B cell (primary cell): ENCODE data around the gene BCAR3. TPM values are rescaled to one million over a fixed set of nuclear protein-coding genes. Genes with fewer than 3 reads are reported as not detected.

Experiments
- ATAC-seq: fragments of 200-7000 bp; cut with Tn5 transposase; one replicate; pipeline ENCODE4 v1.10.0; 2021; ENCODE audit warnings: low read depth, mild to moderate bottlenecking, moderate number of reproducible peaks, moderate library complexity
- CTCF ChIA-PET: fragments of 350-600 bp; sonication (Branson Sonifier 250); formaldehyde crosslinking; loops from one replicate; lab custom pipeline; 2021; ENCODE audit warnings: antibody characterized with exemption, inconsistent platforms; lab: Charles Lee
- POLR2A ChIA-PET: fragments of 350-600 bp; sonication (Branson Sonifier 250); formaldehyde crosslinking; loops from one replicate; lab custom pipeline; 2021; ENCODE audit warnings: antibody characterized with exemption; lab: Charles Lee
- DNase-seq: peaks from one replicate; pipeline ENCODE4 v3.0.0; 2013
- H2AFZ ChIP-seq: 2 replicates; pipeline ENCODE4 v1.6.1; 2012; ENCODE audit warnings: mild to moderate bottlenecking, low read depth, low read length; ENCODE audit not compliant: insufficient read depth, poor library complexity, severe bottlenecking
- H3K27ac ChIP-seq, 2 donors: 1 replicate in 1 of 2; 2 replicates in 1 of 2; pipeline ENCODE4 v1.5.1; 2012 to 2013; ENCODE audit warnings: low read length in 2 of 2, mild to moderate bottlenecking in 2 of 2, moderate library complexity in 1 of 2
- H3K27me3 ChIP-seq, 4 experiments: fragments of 200-600 bp in 1 of 4; sonication (generic) in 1 of 4; replicated peaks in 1 of 4; 1 replicate in 2 of 4; 2 replicates in 2 of 4; pipeline versions ENCODE4 v1.6.1 to v1.7.0; 2013 to 2016; ENCODE audit warnings: low read length in 3 of 4, mild to moderate bottlenecking in 2 of 4, mixed read lengths in 1 of 4, moderate library complexity in 1 of 4; ENCODE audit not compliant: insufficient read depth in 4 of 4, control insufficient read depth in 3 of 4; ENCODE audit errors: control extremely low read depth in 1 of 4
- H3K36me3 ChIP-seq, 2 experiments: replicated peaks in 1 of 2; 1 replicate in 1 of 2; 2 replicates in 1 of 2; pipeline versions ENCODE4 v1.6.1 to v1.7.1; 2013; ENCODE audit warnings: low read length in 1 of 2; ENCODE audit not compliant: insufficient read depth in 2 of 2, control insufficient read depth in 1 of 2; ENCODE audit errors: control extremely low read depth in 1 of 2, extremely low read depth in 1 of 2
- H3K4me1 ChIP-seq, 2 donors: fragments of 200-600 bp in 1 of 2; sonication (generic) in 1 of 2; 1 replicate in 1 of 2; 2 replicates in 1 of 2; pipeline versions ENCODE4 v1.5.1 to v1.6.1; 2013 to 2017; ENCODE audit warnings: low read length in 2 of 2; ENCODE audit not compliant: control insufficient read depth in 2 of 2, insufficient read depth in 2 of 2
- H3K4me2 ChIP-seq: replicated peaks from 2 replicates; pipeline ENCODE3; 2012; ENCODE audit warnings: mild to moderate bottlenecking, low read depth, low read length; ENCODE audit not compliant: poor library complexity, severe bottlenecking
- H3K4me3 ChIP-seq, 5 experiments: fragments of 200-600 bp in 1 of 5; sonication (generic) in 1 of 5; 1 replicate in 3 of 5; 2 replicates in 2 of 5; pipeline versions ENCODE4 v1.5.1 to v1.7.0; 2011 to 2016; ENCODE audit warnings: low read length in 4 of 5, mild to moderate bottlenecking in 4 of 5, low read depth in 2 of 5, control low read depth in 1 of 5, moderate library complexity in 1 of 5; ENCODE audit not compliant: insufficient read depth in 1 of 5; ENCODE audit errors: control extremely low read depth in 1 of 5, extremely low read depth in 1 of 5
- H3K79me2 ChIP-seq: fragments of 200-600 bp; sonication (generic); one replicate; pipeline ENCODE4 v1.6.0; 2016; ENCODE audit warnings: low read length; ENCODE audit not compliant: control insufficient read depth, insufficient read depth
- H3K9ac ChIP-seq: fragments of 200-600 bp; sonication (generic); 2 replicates; pipeline ENCODE4 v1.6.1; 2017; ENCODE audit warnings: mild to moderate bottlenecking, low read length, moderate library complexity
- H3K9me3 ChIP-seq, 3 donors: one replicate each; pipeline versions ENCODE4 v1.6.1 to v1.7.1; 2013; ENCODE audit warnings: low read length in 2 of 3; ENCODE audit not compliant: control insufficient read depth in 2 of 3, insufficient read depth in 1 of 3; ENCODE audit errors: control extremely low read depth in 1 of 3
- H4K20me1 ChIP-seq: 2 replicates; pipeline ENCODE4 v1.6.0; 2012; ENCODE audit warnings: mild to moderate bottlenecking, low read length; ENCODE audit not compliant: insufficient read depth, control insufficient read depth, poor library complexity, severe bottlenecking
- H3K27ac Mint-ChIP-seq: one replicate; pipeline ENCODE4 v1.8.0; 2021; ENCODE audit warnings: mixed read lengths
- H3K27me3 Mint-ChIP-seq: one replicate; pipeline ENCODE4 v1.8.0; 2021; ENCODE audit warnings: mixed read lengths
- H3K4me1 Mint-ChIP-seq: one replicate; pipeline ENCODE4 v1.8.0; 2021; ENCODE audit warnings: mixed read lengths
- H3K4me3 Mint-ChIP-seq: one replicate; pipeline ENCODE4 v1.8.0; 2021; ENCODE audit warnings: mixed read lengths
- H3K9me3 Mint-ChIP-seq: one replicate; pipeline ENCODE4 v1.8.0; 2022; ENCODE audit warnings: mixed read lengths; ENCODE audit not compliant: insufficient read depth
- CTCF ChIP-seq: fragments of 200-600 bp; IDR thresholded peaks from one replicate; pipeline ENCODE4 v1.8.0; 2022; ENCODE audit warnings: antibody characterized with exemption, mild to moderate bottlenecking
- EZH2 ChIP-seq: IDR thresholded peaks from 2 replicates; pipeline ENCODE4 v1.6.1; 2012; ENCODE audit warnings: borderline replicate concordance, low read depth, mild to moderate bottlenecking, moderate library complexity, low read length; ENCODE audit not compliant: insufficient read depth, poor library complexity, severe bottlenecking
- WGBS: methylation state at CpG from one replicate; pipeline ENCODE4 v1.1.5; 2013; ENCODE audit warnings: missing lambda C conversion rate; ENCODE audit not compliant: insufficient coverage; 5-methylcytosine and 5-hydroxymethylcytosine counted together
- intact Hi-C: fragments of 100-400 bp; cut with micrococcal nuclease; formaldehyde crosslinking; loops from one replicate; pipeline ENCODE4 v1.10.0; 2022
- polyA minus RNA-seq: library from RNA; depleted of rRNA, polyadenylated mRNA; stranded (reverse); fragments of >200 nt; gene quantifications from 2 replicates; pipeline ENCODE4 v1.2.3, GENCODE V29; 2012
- polyA plus RNA-seq: library from polyadenylated mRNA; depleted of rRNA; stranded (reverse); fragments of >200 nt; gene quantifications from 2 replicates; pipeline ENCODE4 v1.2.3, GENCODE V29; 2012
- total RNA-seq, 2 donors: library from RNA; stranded (reverse); fragments of 120-200 nt in 1 of 2; gene quantifications; 1 replicate in 1 of 2; 2 replicates in 1 of 2; pipeline versions ENCODE4 v1.2.3 to v1.2.4, GENCODE V29; 2013 to 2022

Gene BCAR3
- total RNA-seq (10.6 and 13.0 TPM in 2 replicates), polyA plus RNA-seq (3.0 and 6.7 TPM in 2 replicates), polyA minus RNA-seq (6.8 and 10.7 TPM in 2 replicates)
- 5.2 TPM for total RNA-seq (2013)

- WGBS = under 1% methylated on average over 105 of the region's 105 CpGs
Measured at GRCh38 chr1:93681101-93681988, at the start of gene BCAR3. Gene BCAR3 (minus strand): TSS chr1:93681837. CDS start chr1:93674930, 6,907 bp downstream.

More at GRCh38 chr1:93681101-93681988, at the start of gene BCAR3:
- H3K27me3 ChIP-seq = no peaks in the 10 kb centered on the region
- Mint-ChIP-seq H3K4me1 (peaks cover 69% of the 10 kb centered on the region), H3K9me3 (no peaks in the 10 kb centered on the region), H3K27me3 (no peaks in the 10 kb centered on the region), H3K27ac (peak within 1 kb of the TSS; percentile 98), H3K4me3 (peak within 1 kb of the TSS; percentile 100)
- intact Hi-C loops = loop anchor here (1.0 to 5.0 kb wide), 5 partner anchors 12 to 234 kb away; partner anchors contain the start of gene FNBP1L
- H3K9me3 ChIP-seq = no peaks in the 10 kb centered on the region
- TF ChIP-seq EZH2 (no peak), CTCF (peak; percentile 10)
- peak within 1 kb of the TSS; percentile 72 for H3K9ac ChIP-seq
- ATAC-seq (peak; percentile 73), DNase-seq (peak; percentile 83)
- ChIA-PET POLR2A (interaction anchor here (0.5 to 1.0 kb wide), 6 partner anchors 12 to 72 kb away, joined by 3 to 5 read pairs (median 4); no protein-coding TSS in a partner anchor), CTCF (interaction anchor here (0.6 to 5.4 kb wide), 24 partner anchors 9 to 163 kb away, joined by 3 to 43 read pairs (median 7); no protein-coding TSS in a partner anchor)
- H2AFZ ChIP-seq = peak within 1 kb of the TSS; percentile 87
- H3K4me2 ChIP-seq = peak within 1 kb of the TSS; percentile 87
- H4K20me1 ChIP-seq = no peaks in the 10 kb centered on the region
- H3K36me3 ChIP-seq = peaks cover 4 to 5% of the 10 kb centered on the region in 2 experiments
- peak within 1 kb of the TSS; percentile 25 to 56 for H3K27ac ChIP-seq
- H3K4me1 ChIP-seq = peaks cover 27 to 38% of the 10 kb centered on the region in 2 donors
- peak within 1 kb of the TSS; percentile 65 to 86 (median 76) for H3K4me3 ChIP-seq
- H3K79me2 ChIP-seq = peaks cover 30% of the 10 kb centered on the region
